Liver (tissue), 9 donors: ENCODE results near the gene SCN8A. TPM values are rescaled to one million over a fixed set of nuclear protein-coding genes. Genes with fewer than 3 reads are reported as not detected.

ENCODE experiments used
- DNase-seq: peaks from one replicate; pipeline ENCODE4 v3.0.0-alpha.2; 2017; ENCODE audit warnings: low spot score
- H3K27ac ChIP-seq, 2 donors: one replicate each; pipeline ENCODE4 v1.7.0; 2013; ENCODE audit warnings: inconsistent platforms in 2 of 2, low read length in 2 of 2, control low read depth in 1 of 2, low read depth in 1 of 2, mild to moderate bottlenecking in 1 of 2
- H3K27me3 ChIP-seq, 4 donors: one replicate each; pipeline versions ENCODE4 v1.6.1 to v1.7.0; 2013; ENCODE audit warnings: low read length in 3 of 4, inconsistent platforms in 1 of 4, mild to moderate bottlenecking in 1 of 4, moderate library complexity in 1 of 4; ENCODE audit not compliant: control insufficient read depth in 4 of 4, insufficient read depth in 4 of 4
- H3K36me3 ChIP-seq, 4 donors: one replicate each; pipeline versions ENCODE4 v1.6.1 to v1.7.0; 2013; ENCODE audit warnings: low read length in 3 of 4, mild to moderate bottlenecking in 3 of 4, low read depth in 1 of 4, moderate library complexity in 1 of 4; ENCODE audit not compliant: control insufficient read depth in 4 of 4, insufficient read depth in 3 of 4
- H3K4me1 ChIP-seq, 4 donors: one replicate each; pipeline versions ENCODE4 v1.6.1 to v1.7.0; 2013; ENCODE audit warnings: low read length in 3 of 4, mild to moderate bottlenecking in 3 of 4, moderate library complexity in 1 of 4; ENCODE audit not compliant: control insufficient read depth in 4 of 4, insufficient read depth in 4 of 4
- H3K4me3 ChIP-seq, 3 donors: one replicate each; pipeline versions ENCODE4 v1.6.1 to v1.7.0; 2013; ENCODE audit warnings: low read length in 3 of 3, control low read depth in 1 of 3, low read depth in 1 of 3, mild to moderate bottlenecking in 1 of 3
- H3K9ac ChIP-seq, 2 donors: one replicate each; pipeline ENCODE4 v1.7.0; 2013; ENCODE audit warnings: low read length in 2 of 2, mild to moderate bottlenecking in 2 of 2, moderate library complexity in 2 of 2, control low read depth in 1 of 2, low read depth in 1 of 2
- H3K9me3 ChIP-seq, 4 donors: one replicate each; pipeline versions ENCODE4 v1.6.1 to v1.7.0; 2013; ENCODE audit warnings: low read length in 3 of 4; ENCODE audit not compliant: control insufficient read depth in 4 of 4
- CTCF ChIP-seq: fragments of 150-350 bp; IDR thresholded peaks from 2 replicates; pipeline ENCODE4 v1.5.1; 2017; ENCODE audit warnings: improper control_type of control experiment, low read depth, low read length; ENCODE audit not compliant: missing input control
- EGR1 ChIP-seq, 2 donors: IDR thresholded peaks; 2 replicates each; pipeline ENCODE4 v1.6.1; 2016 to 2018; ENCODE audit warnings: antibody characterized with exemption in 2 of 2, low read depth in 2 of 2
- FOXA1 ChIP-seq: IDR thresholded peaks from 2 replicates; pipeline ENCODE4 v1.6.1; 2016; ENCODE audit warnings: antibody characterized with exemption
- FOXA2 ChIP-seq: IDR thresholded peaks from 2 replicates; pipeline ENCODE4 v1.6.1; 2016; ENCODE audit warnings: antibody characterized with exemption
- GABPA ChIP-seq, 2 donors: IDR thresholded peaks in 1 of 2; conservative IDR thresholded peaks in 1 of 2; 2 replicates each; pipeline ENCODE4 v1.6.1; 2016; ENCODE audit warnings: antibody characterized with exemption in 2 of 2, mild to moderate bottlenecking in 1 of 2, moderate library complexity in 1 of 2
- HNF4A ChIP-seq, 2 donors: conservative IDR thresholded peaks; 2 replicates each; pipeline ENCODE4 v1.6.1; 2016; ENCODE audit warnings: antibody characterized with exemption in 2 of 2, mild to moderate bottlenecking in 2 of 2
- HNF4G ChIP-seq: IDR thresholded peaks from 2 replicates; pipeline ENCODE4 v1.6.1; 2016; ENCODE audit warnings: antibody characterized with exemption
- JUND ChIP-seq, 2 donors: IDR thresholded peaks; 2 replicates each; pipeline ENCODE4 v1.6.1; 2016; ENCODE audit warnings: antibody characterized with exemption in 2 of 2
- NR2F2 ChIP-seq: IDR thresholded peaks from 2 replicates; pipeline ENCODE4 v1.6.1; 2016; ENCODE audit warnings: antibody characterized with exemption
- RAD21 ChIP-seq, 2 donors: IDR thresholded peaks; 2 replicates each; pipeline ENCODE4 v1.6.1; 2016; ENCODE audit warnings: antibody characterized with exemption in 2 of 2, mild to moderate bottlenecking in 2 of 2
- SP1 ChIP-seq: IDR thresholded peaks from 2 replicates; pipeline ENCODE4 v1.6.1; 2018; ENCODE audit warnings: antibody characterized with exemption, mild to moderate bottlenecking
- TAF1 ChIP-seq: conservative IDR thresholded peaks from 2 replicates; pipeline ENCODE4 v1.6.1; 2016; ENCODE audit warnings: antibody characterized with exemption, mild to moderate bottlenecking
- YY1 ChIP-seq: IDR thresholded peaks from 2 replicates; pipeline ENCODE4 v1.6.1; 2016; ENCODE audit warnings: antibody characterized with exemption, mild to moderate bottlenecking
- ZBTB33 ChIP-seq: IDR thresholded peaks from 2 replicates; pipeline ENCODE4 v1.6.1; 2016; ENCODE audit warnings: antibody characterized with exemption
- WGBS: extraction: QIAGEN DNeasy Blood & Tissue Kit; methylation state at CpG from one replicate; pipeline ENCODE4 v1.1.7; 2013; 5-methylcytosine and 5-hydroxymethylcytosine counted together
- polyA plus RNA-seq, 2 donors: library from polyadenylated mRNA; stranded (reverse) in 1 of 2; unstranded in 1 of 2; fragments of 200-250 nt in 1 of 2; fragments of >200 nt in 1 of 2; fragmentation: Nextera tagmentation in 1 of 2; extraction: Ambion mirVana in 1 of 2; gene quantifications; one replicate each; pipeline versions ENCODE4 v1.2.1 to v1.2.3, GENCODE V29; 2013 to 2015
- total RNA-seq, 2 donors: library from RNA; depleted of rRNA; stranded (reverse); fragments of >200 nt; gene quantifications; one replicate each; pipeline ENCODE4 v1.2.3, GENCODE V29; 2014
- TF ChIP-seq, protein P1 (sequence below): IDR thresholded peaks from 2 replicates; pipeline ENCODE4 v1.6.1; 2016; ENCODE audit warnings: antibody characterized with exemption
- TF ChIP-seq, protein P2 (sequence below): IDR thresholded peaks from 2 replicates; pipeline ENCODE4 v1.6.1; 2016; ENCODE audit warnings: antibody characterized with exemption
- TF ChIP-seq, protein P3 (sequence below): IDR thresholded peaks from 2 replicates; pipeline ENCODE4 v1.6.1; 2016; ENCODE audit warnings: antibody characterized with exemption, mild to moderate bottlenecking
- donor health status: healthy.
- donor health status: healthy.
- donor health status: healthy.
- donor health status: healthy.
- donor health status: healthy.

The SCN8A gene
- total and polyA plus RNA-seq, 4 donors, result 0.84 to 12.7 (median 3.8) TPM

DNA sequence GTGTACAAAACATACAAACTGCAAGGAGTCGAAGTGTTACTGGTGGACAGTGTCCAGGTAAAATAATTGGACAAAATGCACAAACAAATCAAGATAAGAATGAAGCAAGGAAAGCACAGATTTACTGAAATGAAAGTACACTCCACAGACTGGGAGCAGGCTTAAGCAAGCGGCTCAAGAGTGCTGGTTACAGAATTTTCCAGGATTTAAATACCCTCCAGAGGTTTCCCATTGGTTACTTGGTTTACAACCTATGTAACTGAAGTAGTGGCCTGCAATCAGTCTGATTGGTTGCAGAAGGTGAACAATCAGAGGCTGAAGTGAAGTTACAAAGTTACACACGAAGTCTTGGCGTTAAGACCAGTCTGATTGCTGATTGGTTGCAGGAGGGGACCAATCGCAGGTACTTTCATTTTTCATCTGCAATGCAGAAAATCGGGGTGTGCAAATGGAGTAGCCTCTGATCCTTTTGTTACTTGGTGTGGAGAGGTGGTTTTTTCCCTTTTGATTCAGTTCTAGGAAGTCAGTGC, 11.6 kb upstream of the SCN8A start:
- no peaks in the 10 kb centered on the region for H3K4me1 ChIP-seq
- H3K27me3 ChIP-seq, result no peaks in the 10 kb centered on the region
- no peaks in the 10 kb centered on the region for H3K36me3 ChIP-seq
- TF ChIP-seq HNF4A (conservative IDR thresholded peaks at IDR 0.05) (no peak), JUND (IDR thresholded peaks at IDR 0.05) (no peak), NR2F2 (no peak), HNF4G (no peak), ZBTB33 (no peak), FOXA2 (no peak), CTCF (no peak), GABPA (IDR thresholded peaks at IDR 0.05 in 1 of 2, conservative IDR thresholded peaks at IDR 0.05 in 1 of 2) (no peak), EGR1 (IDR thresholded peaks at IDR 0.05; ENCODE audit: low read depth in 2 of 2) (no peak), SP1 (no peak), FOXA1 (no peak), TAF1 (no peak), RAD21 (IDR thresholded peaks at IDR 0.05) (no peak), YY1 (no peak)
- TF ChIP-seq, protein P1, sequence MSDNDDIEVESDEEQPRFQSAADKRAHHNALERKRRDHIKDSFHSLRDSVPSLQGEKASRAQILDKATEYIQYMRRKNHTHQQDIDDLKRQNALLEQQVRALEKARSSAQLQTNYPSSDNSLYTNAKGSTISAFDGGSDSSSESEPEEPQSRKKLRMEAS, result no peak
- TF ChIP-seq, protein P2, sequence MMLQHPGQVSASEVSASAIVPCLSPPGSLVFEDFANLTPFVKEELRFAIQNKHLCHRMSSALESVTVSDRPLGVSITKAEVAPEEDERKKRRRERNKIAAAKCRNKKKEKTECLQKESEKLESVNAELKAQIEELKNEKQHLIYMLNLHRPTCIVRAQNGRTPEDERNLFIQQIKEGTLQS, result no peak
- TF ChIP-seq, protein P3, sequence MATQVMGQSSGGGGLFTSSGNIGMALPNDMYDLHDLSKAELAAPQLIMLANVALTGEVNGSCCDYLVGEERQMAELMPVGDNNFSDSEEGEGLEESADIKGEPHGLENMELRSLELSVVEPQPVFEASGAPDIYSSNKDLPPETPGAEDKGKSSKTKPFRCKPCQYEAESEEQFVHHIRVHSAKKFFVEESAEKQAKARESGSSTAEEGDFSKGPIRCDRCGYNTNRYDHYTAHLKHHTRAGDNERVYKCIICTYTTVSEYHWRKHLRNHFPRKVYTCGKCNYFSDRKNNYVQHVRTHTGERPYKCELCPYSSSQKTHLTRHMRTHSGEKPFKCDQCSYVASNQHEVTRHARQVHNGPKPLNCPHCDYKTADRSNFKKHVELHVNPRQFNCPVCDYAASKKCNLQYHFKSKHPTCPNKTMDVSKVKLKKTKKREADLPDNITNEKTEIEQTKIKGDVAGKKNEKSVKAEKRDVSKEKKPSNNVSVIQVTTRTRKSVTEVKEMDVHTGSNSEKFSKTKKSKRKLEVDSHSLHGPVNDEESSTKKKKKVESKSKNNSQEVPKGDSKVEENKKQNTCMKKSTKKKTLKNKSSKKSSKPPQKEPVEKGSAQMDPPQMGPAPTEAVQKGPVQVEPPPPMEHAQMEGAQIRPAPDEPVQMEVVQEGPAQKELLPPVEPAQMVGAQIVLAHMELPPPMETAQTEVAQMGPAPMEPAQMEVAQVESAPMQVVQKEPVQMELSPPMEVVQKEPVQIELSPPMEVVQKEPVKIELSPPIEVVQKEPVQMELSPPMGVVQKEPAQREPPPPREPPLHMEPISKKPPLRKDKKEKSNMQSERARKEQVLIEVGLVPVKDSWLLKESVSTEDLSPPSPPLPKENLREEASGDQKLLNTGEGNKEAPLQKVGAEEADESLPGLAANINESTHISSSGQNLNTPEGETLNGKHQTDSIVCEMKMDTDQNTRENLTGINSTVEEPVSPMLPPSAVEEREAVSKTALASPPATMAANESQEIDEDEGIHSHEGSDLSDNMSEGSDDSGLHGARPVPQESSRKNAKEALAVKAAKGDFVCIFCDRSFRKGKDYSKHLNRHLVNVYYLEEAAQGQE, result no peak
- H3K4me3 ChIP-seq, result no peak overlapping the region
- DNase-seq, result no peak
- no peaks in the 10 kb centered on the region for H3K9me3 ChIP-seq
- H3K9ac ChIP-seq, result no peak overlapping the region
- H3K27ac ChIP-seq, result no peak overlapping the region
- 84% methylated on average over 6 of the region's 6 CpGs for WGBS
